ENCODE measurements around the gene STIMATE. TPM values are rescaled to one million over a fixed set of nuclear protein-coding genes. Genes with fewer than 3 reads are reported as not detected.

Gene STIMATE
- total and polyA plus RNA-seq, 3 donors from 2014 or later: 16.7 to 42.9 (median 33.2) TPM

DNA sequence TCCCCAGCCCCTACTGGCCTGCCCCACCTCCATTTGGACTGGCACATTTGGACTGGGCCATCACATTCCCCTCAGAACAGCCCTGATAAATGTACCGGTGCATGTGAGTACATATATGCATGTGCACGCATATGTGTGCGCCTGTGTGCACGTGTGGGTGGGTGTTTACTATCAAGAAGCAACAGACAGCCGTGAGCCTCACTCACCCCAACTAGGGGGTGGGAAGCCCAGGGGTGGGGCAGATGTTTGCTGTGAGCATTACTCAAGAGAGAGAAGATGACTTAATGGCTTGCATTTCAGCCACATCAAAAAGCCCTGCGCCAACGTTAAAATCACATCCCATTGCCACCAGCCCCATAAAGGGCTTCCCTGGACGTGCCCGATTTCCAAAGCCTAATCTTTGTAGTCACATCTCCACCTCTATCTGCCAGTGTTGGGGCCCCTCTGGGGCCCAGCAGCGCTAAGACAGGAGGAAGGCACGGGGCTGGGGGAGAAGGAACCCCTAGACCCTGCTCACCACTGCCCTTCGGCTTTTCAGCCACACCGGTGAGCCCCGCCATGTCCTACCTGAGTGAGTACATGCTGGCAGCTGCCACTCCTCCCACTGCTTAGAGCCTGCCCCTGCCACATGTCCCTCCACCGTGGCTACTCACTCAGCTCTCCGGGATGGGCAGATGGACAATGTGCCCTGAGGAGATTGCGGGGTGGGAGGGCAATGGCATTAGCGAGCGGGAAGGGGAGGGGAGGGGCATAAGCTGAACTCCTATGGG is 91.9 kb downstream of the STIMATE start:
- DNase-seq: no peak
- TF ChIP-seq, protein P1, sequence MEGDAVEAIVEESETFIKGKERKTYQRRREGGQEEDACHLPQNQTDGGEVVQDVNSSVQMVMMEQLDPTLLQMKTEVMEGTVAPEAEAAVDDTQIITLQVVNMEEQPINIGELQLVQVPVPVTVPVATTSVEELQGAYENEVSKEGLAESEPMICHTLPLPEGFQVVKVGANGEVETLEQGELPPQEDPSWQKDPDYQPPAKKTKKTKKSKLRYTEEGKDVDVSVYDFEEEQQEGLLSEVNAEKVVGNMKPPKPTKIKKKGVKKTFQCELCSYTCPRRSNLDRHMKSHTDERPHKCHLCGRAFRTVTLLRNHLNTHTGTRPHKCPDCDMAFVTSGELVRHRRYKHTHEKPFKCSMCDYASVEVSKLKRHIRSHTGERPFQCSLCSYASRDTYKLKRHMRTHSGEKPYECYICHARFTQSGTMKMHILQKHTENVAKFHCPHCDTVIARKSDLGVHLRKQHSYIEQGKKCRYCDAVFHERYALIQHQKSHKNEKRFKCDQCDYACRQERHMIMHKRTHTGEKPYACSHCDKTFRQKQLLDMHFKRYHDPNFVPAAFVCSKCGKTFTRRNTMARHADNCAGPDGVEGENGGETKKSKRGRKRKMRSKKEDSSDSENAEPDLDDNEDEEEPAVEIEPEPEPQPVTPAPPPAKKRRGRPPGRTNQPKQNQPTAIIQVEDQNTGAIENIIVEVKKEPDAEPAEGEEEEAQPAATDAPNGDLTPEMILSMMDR (IDR thresholded peaks at IDR 0.05): no peak
- no peak for TF ChIP-seq POLR2A (IDR thresholded peaks at IDR 0.05)
- H3K4me1 ChIP-seq: peaks cover 10% of the 10 kb centered on the region
- H3K27me3 ChIP-seq: no peaks in the 10 kb centered on the region
- no peaks in the 10 kb centered on the region for H3K36me3 ChIP-seq (ENCODE audit: low read depth, missing control alignments)
- H3K27ac ChIP-seq: no peak overlapping the region
- no peaks in the 10 kb centered on the region for H3K9me3 ChIP-seq
- 72 to 80% methylated on average over 18 to 19 of the region's 19 CpGs for WGBS, 2 donors
- intact Hi-C loops (cut with DNase I; ENCODE audit: low total_unique reads): no loop called here
- no peak overlapping the region for H3K4me3 ChIP-seq

DNA sequence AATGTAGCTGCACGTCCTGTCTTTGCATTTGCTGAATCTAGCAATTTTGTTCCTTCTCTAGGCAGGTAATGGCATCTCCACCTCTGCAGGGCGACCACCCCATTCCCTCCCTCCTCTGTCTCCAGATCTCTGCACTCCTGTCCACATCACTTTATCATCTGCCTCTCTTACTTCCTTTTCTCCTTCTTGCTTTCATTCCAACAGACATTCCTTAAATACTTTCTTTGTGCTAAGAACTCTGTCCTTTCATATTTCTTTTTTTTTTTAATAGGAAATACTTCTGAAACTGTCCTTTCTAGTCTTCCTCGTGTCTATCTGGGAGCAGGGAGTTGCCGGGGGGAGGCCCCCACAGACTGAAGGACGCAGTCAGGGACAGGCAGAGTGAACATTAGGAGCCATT is 95.5 kb downstream of the STIMATE start:
- DNase-seq: no peak

DNA sequence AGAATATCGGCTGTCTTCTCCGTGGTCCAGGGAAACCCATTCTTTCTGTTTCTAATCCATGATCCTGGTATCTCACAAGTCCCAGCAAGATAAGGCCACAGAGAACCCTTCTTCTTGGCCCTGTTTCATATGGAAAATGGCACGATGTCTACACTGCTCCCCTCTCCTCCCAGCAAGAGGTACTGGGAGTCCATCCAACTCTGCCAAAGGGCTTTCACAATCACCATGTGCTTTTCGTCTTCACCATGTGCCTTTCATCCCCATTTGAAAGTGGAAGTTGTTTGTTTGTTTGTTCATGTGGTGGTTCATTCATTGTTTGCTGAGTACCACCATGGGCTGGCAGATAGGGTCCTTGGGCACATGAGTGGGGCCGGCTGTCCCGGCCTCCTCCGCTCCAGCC is 97.3 kb downstream of the STIMATE start:
- TF ChIP-seq, protein P1 (IDR thresholded peaks at IDR 0.05): no peak
- no peak for TF ChIP-seq POLR2A (IDR thresholded peaks at IDR 0.05)
- no peaks in the 10 kb centered on the region for H3K27me3 ChIP-seq
- no peaks in the 10 kb centered on the region for H3K9me3 ChIP-seq
- no peak overlapping the region for H3K27ac ChIP-seq
- 74 to 75% methylated on average over 7 of the region's 7 CpGs for WGBS, 2 donors
- H3K36me3 ChIP-seq (ENCODE audit: low read depth, missing control alignments): no peaks in the 10 kb centered on the region
- intact Hi-C loops (cut with DNase I; ENCODE audit: low total_unique reads): no loop called here
- no peak for DNase-seq
- peaks cover 10% of the 10 kb centered on the region for H3K4me1 ChIP-seq
- no peak overlapping the region for H3K4me3 ChIP-seq

More for the DNA sequence above, 95.5 kb downstream of the STIMATE start:
- intact Hi-C loops (cut with DNase I; ENCODE audit: low total_unique reads): no loop called here
- no peaks in the 10 kb centered on the region for H3K36me3 ChIP-seq (ENCODE audit: low read depth, missing control alignments)
- no peak overlapping the region for H3K27ac ChIP-seq
- H3K4me1 ChIP-seq: peaks cover 10% of the 10 kb centered on the region
- TF ChIP-seq, protein P1 (IDR thresholded peaks at IDR 0.05): no peak
- TF ChIP-seq POLR2A (IDR thresholded peaks at IDR 0.05): no peak
- WGBS, 2 donors: 46 to 64% methylated on average over 5 of the region's 5 CpGs
- no peaks in the 10 kb centered on the region for H3K9me3 ChIP-seq
- H3K4me3 ChIP-seq: no peak overlapping the region
- H3K27me3 ChIP-seq: no peaks in the 10 kb centered on the region

DNA sequence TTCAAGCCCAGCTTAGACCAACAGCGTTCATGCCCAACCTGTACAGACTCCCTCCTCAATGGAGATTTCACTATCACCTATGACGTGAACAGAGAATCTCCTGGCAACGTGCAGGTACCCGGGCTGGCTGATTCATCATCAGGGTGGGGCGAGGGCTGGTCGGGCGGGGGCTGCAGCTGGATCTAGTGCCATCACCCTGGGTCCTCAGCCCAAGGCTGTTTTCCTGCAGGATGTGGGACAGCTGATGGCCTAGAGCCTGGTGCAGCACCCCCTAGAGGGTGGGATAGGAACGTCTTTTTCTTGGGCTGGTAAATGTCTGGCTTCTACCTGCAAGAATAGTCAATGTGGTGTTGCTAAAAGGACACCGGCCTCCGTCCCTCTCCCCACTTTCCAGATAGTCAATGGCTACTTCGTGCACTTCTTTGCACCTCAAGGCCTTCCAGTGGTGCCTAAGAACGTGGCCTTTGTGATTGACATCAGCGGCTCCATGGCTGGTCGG is 98.3 kb downstream of the STIMATE start:
- H3K27ac ChIP-seq: no peak overlapping the region
- intact Hi-C loops (cut with DNase I; ENCODE audit: low total_unique reads): no loop called here
- no peaks in the 10 kb centered on the region for H3K27me3 ChIP-seq
- DNase-seq: peak; percentile 32
- no peaks in the 10 kb centered on the region for H3K9me3 ChIP-seq
- peaks cover 10% of the 10 kb centered on the region for H3K4me1 ChIP-seq
- TF ChIP-seq, protein P1 (IDR thresholded peaks at IDR 0.05): peak in 2 of 3 experiments; percentile 13 to 40
- no peak for TF ChIP-seq POLR2A (IDR thresholded peaks at IDR 0.05)
- no peaks in the 10 kb centered on the region for H3K36me3 ChIP-seq (ENCODE audit: low read depth, missing control alignments)
- no peak overlapping the region for H3K4me3 ChIP-seq
- WGBS, 2 donors: 75 to 79% methylated on average over 9 to 14 of the region's 14 CpGs
